Right hindlimb (tissue), 1 donor: ENCODE data around the gene MYT1.

ENCODE experiments used
- DNase-seq: peaks from one replicate; pipeline ENCODE4 v3.0.0-alpha.2; 2018

The MYT1 gene

DNA sequence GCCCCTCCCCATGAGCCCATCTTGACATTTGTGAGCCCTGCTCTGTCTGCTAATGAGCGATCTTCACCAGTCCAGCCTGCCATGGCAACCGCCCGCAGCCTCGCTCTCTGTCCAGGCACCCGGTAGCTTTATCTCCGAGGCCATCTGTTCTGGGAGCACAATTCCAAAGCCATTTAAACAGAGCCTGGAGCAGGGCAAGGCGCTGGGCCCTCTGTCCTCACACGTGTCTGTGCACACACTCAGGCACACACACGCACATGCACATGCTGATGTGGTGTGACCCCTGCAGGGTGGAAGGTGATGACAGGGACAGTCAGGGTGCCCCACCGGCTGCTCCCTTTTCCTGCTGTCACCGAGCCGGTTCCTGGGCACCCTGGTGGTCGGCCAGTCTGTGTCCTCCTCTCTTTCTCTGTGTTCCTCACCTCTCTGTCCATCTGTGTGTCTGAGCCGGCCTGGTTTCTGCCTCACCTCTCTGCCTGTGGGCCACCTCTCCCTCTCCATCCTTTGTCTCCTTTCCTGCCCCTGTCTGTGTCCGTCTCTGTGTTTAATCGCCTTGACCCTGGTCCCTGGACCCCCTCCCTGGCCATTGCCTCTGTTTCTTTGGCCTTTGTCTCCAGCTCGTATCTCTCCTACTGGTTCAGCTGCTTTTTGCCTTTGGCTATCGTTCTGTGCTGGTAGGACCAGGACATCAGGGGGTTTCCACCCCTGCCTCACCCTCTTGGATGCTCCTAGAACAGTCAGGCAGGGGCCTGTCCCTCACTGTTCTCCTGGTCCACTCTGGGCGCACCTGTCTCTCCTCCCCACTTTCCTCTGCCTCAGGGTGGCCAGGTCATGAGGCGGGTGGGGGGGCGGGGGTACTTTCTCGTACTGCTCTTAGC lies 8.8 kb upstream of the MYT1 start:
- no peak for DNase-seq

DNA sequence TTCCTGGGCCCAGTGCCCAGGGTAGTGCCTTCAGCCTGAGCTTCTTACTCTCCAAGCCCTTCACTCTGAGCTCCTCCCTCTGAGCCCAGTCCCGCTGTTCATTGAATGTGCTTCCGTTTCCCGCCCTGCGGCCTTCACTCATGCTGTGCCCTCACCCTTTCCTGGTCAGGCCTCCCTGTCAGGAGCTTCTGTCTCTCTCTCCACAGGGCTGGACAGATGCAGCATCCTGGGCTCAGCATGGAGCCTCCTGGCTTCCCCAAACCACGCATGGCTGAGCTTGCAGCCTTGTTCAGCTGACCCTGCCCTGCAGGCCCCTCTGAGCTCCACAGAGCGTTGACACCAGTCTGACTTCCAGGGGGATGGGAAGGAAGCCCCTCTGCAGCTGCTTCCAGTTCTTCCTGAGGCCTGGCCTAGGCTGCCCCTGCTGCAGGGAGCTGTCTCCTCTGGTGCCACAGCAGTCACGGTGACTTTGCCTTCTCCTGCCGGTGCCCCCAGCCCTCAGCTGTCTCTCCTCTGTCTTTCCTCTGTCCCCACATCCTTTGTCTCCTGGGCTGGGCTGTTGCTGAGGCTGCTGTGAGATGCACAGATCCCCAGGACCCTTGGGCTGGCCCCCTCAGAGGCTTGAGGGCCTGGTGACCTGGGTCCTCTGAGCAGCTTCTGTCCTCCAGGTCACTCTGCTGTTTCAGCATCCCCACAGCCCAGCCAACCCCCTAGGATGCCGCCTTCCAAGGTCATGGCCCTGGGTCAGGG lies 7.9 kb upstream of the MYT1 start:
- no peak for DNase-seq

DNA sequence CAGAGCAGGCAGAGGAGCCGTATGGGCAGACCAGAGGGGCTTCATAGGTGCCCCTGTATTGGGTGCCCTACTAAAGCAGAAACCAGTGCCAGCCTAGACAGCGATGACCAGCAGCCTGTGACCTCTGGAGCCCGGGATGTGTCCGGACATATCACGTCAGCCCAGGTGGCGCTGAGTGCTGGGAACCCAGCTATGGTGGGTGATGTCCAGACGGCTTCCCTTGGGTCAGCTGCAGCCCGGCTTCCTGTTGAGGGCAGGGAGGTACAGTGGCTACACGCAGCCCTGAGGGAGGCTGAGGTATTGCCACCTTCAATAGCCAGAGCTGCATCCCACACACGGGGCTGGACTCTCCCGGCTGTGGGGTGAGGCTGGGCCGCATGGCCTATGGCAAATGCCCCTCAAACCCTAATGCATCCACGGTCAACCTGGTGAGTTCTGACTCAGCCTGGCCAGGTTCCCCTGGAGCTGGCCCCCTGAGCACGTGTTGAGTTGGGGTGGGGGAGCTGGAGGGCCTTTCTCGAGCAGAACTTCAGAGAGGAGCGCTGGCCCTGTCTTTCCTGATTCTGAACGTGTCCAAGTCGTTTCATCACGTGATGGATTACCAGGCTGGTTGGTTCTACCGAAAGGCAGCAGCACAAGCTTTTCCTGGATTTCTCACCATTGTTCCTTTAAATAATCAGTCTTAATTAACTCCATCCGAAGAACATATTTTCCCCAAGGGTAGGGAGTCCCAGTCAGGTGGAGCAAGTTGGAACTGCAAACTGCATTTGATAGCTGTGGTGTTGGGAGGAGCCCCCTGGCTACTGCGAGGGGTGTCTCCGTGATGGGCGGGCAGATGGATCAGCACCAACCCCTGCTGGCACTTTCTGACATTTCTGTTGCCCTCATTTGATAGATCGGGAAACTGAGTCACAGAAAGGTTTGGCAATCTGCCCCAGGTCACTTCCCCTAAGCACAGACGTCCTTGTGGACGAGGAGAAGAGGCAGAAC lies 7.1 kb upstream of the MYT1 start:
- no peak for DNase-seq

DNA sequence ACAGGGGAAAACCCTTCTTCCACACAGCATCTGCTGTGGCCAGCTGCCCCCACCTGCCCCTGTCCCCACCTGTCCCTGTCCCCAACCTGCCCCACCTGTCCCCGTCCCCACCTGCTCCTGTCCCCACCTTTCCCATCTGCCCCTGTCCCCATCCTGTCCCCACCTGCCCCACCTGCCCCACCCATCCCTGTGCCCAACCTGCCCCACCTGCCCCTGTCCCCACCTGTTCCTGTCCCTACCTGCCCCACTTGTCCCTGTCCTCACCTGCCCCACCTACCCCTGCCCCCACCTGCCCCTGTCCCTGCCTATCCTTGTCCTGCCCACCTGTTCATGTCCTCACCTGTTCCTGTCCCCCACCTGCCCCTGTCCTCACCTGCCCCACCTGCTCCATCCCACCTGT lies 6.4 kb upstream of the MYT1 start:
- no peak for DNase-seq

DNA sequence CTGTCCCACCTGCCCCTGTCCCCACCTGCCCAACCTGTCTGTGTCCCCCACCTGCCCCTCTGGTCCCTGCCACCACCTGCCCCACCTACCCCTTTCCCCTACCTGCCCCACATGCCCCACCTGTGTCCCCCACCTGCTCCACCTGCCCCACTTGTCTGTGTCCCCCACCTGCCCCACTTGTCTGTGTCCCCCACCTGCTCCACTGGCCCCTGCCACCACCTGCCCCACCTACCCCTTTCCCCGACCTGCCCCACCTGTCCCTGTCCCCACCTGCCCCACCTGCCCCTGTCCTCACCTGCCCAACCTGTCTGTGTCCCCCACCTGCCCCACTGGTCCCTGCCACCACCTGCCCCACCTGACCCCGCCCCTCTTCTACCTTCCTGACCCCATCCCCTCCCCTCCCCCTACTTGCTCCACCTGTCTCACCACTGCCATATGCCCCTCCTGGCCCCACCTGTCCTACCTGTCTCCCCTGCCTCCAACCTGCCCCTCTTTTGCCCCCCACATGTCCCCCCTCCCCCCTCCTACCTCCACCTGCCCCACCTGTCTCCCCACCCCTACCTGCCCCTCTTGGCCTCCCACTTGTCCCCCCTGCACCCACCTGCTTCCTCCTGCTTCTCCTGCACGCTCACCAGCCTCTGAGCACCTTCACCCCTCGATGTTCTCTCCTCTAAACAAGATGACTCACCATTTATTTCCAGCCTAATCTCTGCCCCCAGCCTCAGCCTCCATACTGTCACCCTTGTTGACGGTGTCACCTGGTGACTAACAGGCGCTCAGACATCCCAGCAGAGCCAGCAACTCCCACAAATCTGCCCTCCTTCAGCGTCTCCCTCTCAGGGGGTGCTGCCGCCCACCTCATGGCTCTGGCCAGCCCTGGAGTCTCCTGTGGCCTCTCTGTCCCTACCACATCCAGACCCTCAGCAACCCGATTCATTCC lies 5.6 kb upstream of the MYT1 start:
- DNase-seq: no peak

DNA sequence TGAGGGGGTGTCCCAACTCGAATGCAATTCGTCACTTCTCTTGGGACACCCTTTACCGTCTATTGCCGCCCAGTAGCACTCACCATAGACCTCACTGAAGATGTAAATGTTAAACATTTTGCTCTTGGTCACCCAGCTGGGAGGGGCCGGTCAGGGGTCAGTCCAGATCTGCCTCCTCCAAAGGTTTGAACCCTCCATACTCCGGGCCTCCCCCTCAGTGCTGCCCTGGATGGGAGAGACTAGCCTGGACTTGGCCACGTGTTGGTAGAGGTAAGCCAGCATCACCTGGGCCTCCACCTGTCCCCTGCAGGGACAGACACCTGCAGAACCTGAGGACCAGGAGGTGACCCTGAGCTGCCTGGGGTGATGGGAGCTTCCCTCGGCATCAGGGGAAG lies 5.0 kb upstream of the MYT1 start:
- no peak for DNase-seq

DNA sequence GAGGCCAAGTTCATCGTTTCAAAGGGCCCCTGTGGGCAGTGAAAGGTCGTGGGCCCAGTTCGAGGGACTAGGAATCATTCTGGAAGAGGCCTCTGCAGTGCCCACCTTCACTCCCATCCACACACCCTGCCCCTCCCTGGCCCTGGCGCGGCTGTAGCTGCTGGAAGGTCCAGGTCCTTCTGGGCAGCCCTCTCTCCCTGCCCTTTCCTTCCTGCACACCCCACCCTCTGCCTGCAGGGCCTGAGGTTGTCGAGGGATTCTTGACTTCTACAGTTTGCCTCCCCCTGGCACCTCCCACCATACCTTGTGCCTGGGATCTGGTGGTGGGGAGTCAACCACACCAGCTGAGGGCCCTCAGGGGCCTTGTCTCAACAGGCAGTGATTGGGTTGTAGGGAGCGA lies 4.5 kb upstream of the MYT1 start:
- no peak for DNase-seq

DNA sequence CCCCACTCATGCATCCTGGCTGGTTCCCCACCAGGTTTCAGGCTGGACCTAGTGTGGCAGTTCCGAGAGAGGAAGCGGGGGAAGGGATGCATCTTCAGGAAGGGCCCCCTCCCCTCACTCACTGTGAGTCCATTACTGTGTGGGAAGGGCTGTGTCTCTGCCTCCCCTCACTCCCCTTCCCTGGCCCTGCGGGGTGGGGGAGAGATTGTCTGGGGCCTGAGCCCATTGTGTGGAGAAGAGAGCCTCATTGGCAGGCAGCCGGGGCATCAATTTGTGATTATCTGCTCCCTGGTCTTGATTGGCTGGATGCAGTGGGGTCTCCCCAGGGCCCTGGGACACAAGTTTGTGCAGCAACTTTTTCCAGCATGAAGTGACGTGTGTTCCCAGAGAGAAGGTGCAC lies 4.1 kb upstream of the MYT1 start:
- no peak for DNase-seq

DNA sequence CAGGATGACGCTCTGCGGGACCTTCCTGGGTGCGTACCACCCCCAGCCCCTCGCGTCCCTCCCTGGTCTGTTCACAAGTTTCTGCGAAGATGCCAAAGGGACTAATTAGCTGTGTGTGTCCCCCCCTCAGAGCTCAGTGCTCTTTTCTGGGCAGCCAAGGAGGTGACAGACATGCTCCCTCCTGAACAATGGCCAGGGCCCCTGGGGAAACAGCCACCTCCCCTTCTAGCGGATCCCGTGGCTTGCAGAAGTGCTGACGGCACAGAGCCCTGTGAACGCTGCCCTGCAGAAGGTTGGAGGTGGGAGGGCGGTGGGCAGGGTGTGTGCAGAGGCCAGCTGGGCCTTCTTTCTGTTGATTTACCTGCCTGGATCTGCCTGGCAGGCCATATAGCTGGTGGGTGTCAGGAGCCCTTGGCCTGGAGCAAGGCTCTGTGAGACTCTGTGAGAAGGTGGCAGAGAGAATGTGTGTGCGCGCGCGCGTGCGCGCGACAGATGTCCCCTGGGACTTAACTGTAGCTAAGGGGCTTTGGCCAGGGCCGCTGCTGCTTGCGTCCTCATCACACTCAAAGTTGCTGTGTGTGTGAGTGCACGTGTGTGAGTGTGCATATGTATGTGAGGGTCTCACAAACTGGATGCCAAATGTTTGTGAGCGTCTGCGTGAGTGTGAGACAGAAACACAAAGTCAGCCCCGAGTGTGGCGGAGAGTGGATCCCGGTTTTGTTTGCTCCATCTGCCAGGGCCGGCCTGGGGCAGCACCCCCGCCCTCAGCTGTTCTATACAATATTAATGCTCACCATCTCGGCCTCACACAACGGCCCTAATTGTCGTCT lies 3.5 kb upstream of the MYT1 start:
- DNase-seq: no peak

DNA sequence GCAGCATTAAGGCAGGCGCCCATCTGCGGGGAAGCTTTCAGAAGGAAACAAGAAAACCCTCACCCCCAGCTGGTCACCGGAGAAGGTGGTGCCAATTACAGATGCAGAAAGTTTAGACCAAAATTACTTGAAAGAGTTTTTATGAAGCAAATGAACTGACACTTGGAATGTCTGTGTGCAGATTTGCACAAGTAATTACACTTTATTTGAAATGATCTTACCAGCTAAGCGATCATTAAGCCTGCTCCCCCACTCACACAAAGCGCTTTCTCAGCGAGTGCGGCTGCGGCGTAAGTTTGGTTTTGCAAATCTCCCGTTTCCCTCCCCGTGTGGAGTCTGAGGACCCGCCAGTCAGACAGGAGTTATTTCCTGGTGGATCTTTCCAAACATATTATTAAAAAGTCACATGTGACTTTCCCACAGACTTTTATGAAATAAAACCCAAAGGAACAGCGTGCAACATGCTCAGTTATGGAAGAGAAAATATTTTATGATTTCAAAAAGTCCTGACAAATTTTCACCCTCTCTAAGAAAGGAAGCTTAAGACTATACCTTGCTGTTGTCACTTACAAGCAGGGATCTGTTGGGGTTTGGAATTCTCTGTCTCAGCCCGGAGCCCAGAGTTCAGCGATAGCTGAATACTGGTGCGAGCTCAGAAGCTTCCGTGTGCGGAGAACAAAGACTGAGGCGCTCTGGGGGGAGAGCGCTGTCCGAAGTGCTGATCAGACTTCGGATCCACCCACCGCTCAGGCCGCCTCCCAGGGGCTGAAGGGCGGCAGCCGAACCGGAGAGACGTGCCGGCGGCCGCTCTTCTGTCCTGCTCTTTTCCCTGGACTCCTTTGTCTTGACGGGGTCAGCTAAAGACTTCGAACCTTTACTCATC lies 2.7 kb upstream of the MYT1 start:
- peak; percentile 72 for DNase-seq

DNA sequence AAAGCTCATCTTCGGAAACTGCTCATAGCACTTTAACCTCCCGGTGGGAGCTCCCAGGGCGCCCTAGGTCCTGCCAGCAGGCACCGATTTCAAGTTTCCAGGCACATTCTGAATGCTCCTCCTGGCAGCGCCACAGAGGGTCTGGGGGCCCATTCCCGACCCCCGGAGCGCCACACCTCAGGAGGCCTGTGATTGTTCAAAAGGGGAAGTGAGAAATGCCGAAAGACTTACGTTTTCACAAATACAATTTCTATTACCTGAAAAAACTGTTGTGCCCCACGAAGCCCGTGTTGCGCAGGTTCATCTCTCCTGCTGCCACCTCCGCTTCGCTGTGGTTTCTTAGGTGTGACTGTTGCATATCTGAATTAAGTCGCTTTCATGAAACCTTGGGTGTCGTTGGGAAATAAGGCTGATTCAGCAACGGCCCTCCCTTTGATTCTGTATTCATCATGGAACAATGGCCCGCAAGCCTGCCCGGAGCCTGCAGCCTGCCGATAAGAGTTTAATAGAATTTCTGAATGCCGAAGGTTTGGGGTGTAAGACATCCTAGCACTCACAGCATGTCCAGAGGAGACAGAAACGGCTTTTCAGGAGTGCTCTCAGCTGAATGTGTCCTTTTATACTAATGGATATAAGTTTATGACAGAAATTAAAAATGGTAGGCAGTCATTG lies 1.9 kb upstream of the MYT1 start:
- no peak for DNase-seq

DNA sequence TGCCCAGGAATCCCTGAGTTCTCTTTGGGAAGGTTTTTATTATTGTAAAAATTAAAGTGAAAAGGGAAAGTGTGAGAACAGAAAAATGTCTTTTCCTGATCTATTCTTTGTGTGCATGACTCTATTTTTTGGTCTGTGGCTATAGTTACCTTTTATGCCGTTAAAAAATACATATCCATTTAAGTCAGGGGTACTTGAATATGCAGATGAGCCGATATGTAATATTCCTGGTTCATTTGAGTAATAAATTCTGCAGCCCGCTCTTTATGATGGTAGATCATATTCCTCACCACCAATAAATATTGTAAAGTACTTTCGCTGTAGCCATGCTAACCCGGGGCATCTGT lies 503 bp upstream of the MYT1 start:
- DNase-seq: no peak

DNA sequence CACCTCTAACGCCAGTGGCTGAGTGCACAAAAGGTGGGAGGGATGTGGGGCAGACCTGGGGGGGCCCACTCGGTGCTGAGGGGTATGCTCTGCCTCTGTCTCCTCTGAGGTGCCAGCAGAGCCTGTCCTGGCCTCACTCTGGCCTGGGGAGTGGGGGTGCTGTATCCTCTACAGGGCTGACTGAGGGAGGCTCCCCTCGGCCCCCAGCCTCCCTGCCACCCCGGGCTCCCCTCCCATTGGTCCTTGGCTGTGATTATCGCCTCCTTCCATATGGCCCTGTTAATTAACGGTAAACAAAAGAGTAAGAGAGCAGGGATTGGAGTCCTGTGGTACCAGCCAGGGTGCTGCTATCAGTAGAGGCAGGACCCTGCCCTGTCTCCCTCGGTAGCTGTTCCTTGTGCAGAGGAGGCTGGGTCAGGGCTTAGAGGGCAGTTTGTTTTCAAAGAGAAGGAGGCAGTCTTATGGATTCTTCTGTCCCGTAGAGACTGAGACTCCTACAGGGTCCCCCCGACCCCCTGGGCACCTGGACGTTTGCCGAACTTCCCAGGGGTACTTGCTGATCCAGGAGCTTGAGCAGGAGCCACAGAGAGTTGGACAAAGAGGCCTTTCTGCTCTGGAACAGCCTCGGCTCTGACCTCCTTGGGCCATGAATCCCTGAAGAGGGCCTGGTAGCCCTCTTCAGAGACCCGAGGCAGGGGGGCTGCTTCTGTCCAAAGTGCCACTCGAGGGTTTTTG lies 1.8 kb downstream of the MYT1 start:
- no peak for DNase-seq

DNA sequence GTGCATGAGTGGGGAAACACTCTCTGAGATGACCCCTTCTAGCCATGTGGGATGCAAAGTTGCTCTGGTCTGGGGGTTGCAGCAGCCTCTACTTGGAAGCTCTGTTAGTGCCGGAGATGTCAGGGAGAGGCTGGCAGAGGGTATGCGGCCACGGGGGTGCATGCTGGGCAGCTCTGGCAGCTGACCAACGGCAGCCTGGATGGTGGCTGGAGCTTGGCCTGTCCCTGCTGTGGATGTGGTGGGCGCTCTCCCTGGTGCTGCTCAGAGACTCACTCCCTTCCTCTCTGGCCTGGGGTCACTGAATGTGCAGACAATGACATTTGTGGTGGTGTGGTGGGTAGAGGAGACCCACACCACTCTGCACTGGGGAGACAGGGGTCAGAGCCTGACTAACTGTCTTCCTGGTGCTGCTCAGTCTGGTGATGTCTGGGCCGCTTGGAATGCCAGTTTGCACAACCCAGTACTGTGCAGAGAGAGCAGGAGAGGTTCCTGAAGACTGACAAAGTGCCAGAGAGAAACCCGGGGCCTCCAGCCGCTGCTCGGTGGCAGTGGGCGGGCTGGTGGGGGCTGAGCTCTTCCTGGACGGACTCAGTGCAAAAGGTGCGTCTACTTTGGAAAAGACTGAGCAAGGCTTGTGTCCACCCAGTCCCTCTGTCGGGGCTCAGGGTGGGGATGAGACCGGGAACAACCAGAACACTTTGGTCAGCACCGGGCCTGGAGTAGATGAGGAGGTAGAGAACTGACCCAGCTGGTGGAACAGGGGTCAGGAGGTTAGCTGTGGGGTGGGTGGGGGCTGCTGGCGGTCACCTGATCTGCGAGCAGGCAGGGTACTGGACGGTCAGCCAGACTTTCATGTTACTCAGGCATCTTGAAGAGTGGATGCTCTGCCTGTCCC lies 2.7 kb downstream of the MYT1 start:
- no peak for DNase-seq

DNA sequence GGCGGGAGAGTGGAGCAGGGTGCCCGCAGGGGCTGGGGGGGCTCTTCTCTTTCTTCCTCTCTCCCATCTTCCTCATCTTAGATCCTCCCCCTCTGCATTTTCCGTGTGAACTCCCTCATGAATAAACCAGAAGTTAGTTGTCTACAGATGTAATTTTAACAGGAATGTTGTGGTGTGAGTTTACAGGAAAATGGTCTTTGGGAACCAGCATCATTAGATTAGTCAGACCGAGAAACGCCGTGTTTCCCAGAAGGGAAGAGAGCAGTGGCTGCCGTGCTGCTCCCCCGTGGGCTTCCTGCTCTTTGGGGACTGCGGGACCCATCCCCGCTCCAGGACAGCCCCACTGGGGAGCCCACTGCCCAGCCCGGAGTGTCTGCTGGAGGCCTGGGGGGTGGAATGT lies 3.4 kb downstream of the MYT1 start:
- DNase-seq: no peak

DNA sequence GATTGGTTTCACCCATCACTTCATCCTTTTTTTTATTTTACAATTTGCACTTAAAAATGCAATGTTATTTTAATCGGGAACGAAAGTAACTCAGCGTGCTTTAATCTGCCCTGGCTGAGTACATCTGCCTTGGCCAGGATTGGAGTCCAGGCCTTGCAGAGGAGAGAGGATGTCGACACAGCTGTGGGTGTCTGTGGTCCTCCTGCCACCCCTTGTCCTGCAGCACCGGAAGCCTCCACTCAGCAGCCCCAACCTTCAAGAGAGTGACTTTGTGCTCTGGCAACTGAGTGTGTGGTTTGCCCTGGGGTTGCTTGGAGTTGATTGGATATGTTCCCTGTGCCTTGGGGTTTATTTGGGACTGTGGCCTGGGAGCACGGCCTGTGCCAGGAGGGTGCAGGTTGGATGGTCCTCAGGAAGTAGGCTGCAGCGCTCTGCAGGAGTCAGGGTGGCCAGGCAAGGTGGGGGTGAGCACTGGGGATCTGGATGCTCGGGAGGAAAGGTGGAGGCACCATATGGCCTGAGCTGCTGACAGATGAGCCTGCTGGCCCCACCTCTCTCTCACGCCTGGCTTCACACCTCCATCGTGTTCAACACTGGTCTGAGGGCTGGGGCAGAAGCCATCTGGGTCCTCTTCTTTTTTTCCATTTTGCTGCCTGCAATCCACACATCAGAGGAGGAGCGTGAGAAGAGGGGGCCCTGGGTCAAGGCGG lies 4.3 kb downstream of the MYT1 start:
- no peak for DNase-seq

DNA sequence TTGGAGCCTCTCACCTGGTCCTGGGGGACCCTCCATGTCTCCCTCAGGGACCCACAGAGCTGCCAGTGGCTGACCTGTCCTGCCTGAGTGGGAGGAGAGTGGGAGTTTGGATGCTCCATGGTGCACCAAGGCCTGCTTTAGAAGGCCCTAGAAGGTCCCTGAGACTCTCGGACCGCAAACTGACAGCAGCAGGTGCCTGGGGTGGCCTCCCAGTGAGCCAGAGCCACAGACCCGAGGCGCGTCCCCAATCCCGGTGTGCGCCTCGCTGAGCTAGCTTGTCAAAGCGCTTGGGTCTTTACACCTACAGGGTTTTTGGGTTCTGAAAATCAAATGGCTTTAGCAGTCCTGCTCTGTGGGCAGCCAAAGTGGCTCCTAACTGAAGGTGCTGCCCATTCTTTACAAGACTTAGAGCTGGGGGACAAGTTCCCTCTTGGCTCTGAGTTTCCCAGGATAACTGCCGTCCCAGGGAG lies 4.9 kb downstream of the MYT1 start:
- no peak for DNase-seq
